H1 (cell line): ENCODE results near the gene RPGRIP1.
A peak's percentile ranks its signal among the peaks of the same experiment; 100 is the strongest.

Experiments used
- CBX5 ChIP-seq: fragments of 300-800, 300-1000 bp; sonication (generic); IDR thresholded peaks from 2 replicates; pipeline ENCODE4 v1.7.1; 2016; ENCODE audit warnings: antibody characterized with exemption, low read length, low read depth
- CTCF ChIP-seq, 3 experiments: IDR thresholded peaks; 1 replicate in 2 of 3; 2 replicates in 1 of 3; pipeline versions ENCODE4 v1.5.1 to v1.6.1; 2011; ENCODE audit warnings: low read length in 3 of 3, mild to moderate bottlenecking in 3 of 3, inconsistent platforms in 2 of 3, low read depth in 1 of 3, moderate library complexity in 1 of 3; ENCODE audit not compliant: insufficient read depth in 1 of 3; ENCODE audit errors: control extremely low read depth in 1 of 3
- GABPA ChIP-seq: IDR thresholded peaks from 2 replicates; pipeline ENCODE4 v1.6.1; 2011; ENCODE audit warnings: mild to moderate bottlenecking, low read length, moderate library complexity, borderline replicate concordance; ENCODE audit not compliant: insufficient read depth
- POLR2A ChIP-seq, 2 experiments: IDR thresholded peaks; 1 replicate in 1 of 2; 2 replicates in 1 of 2; pipeline ENCODE4 v1.6.1; 2011; ENCODE audit warnings: low read depth in 2 of 2, low read length in 2 of 2, mild to moderate bottlenecking in 2 of 2; ENCODE audit errors: control extremely low read depth in 1 of 2
- POLR2AphosphoS5 ChIP-seq: IDR thresholded peaks from 2 replicates; pipeline ENCODE4 v1.6.1; 2011; ENCODE audit warnings: low read depth, low read length
- RAD21 ChIP-seq, 2 experiments: IDR thresholded peaks in 1 of 2; conservative IDR thresholded peaks in 1 of 2; 2 replicates each; pipeline ENCODE4 v1.6.1; 2011; ENCODE audit warnings: low read depth in 2 of 2, low read length in 2 of 2, improper control_type of control experiment in 1 of 2, inconsistent platforms in 1 of 2, mild to moderate bottlenecking in 1 of 2, moderate library complexity in 1 of 2
- RFX5 ChIP-seq: IDR thresholded peaks from 2 replicates; pipeline ENCODE4 v1.6.1; 2011; ENCODE audit warnings: low read depth, low read length, improper control_type of control experiment, borderline replicate concordance
- SIX5 ChIP-seq: IDR thresholded peaks from 2 replicates; pipeline ENCODE4 v1.6.1; 2011; ENCODE audit warnings: mild to moderate bottlenecking, low read depth, low read length
- TAF1 ChIP-seq: IDR thresholded peaks from 2 replicates; pipeline ENCODE4 v1.6.1; 2011; ENCODE audit warnings: mild to moderate bottlenecking, low read depth, low read length
- TCF12 ChIP-seq: IDR thresholded peaks from 2 replicates; pipeline ENCODE4 v1.6.1; 2011; ENCODE audit warnings: low read depth, mild to moderate bottlenecking, low read length

GRCh38 chr14:21262410-21262809 lies 17.5 kb upstream of the RPGRIP1 start:
- TF ChIP-seq SIX5 (no peak), RFX5 (no peak), POLR2AphosphoS5 (peak; percentile 91), TAF1 (no peak), CTCF (IDR thresholded peaks at IDR 0.05; ENCODE audit: control extremely low read depth in 1 of 3, insufficient read depth in 1 of 3, low read depth in 1 of 3, low read length in 3 of 3) (no peak), TCF12 (no peak), GABPA (no peak), RAD21 (IDR thresholded peaks at IDR 0.05 in 1 of 2, conservative IDR thresholded peaks at IDR 0.05 in 1 of 2; ENCODE audit: low read depth in 2 of 2, low read length in 2 of 2) (no peak), POLR2A (IDR thresholded peaks at IDR 0.05; ENCODE audit: control extremely low read depth in 1 of 2, low read depth in 2 of 2, low read length in 2 of 2) (peak in 1 of 2 experiments; percentile 59; a peak in 1 of 3 replicates), CBX5 (no peak)
